ENCODE measurements around the gene ZNF329.

DNA sequence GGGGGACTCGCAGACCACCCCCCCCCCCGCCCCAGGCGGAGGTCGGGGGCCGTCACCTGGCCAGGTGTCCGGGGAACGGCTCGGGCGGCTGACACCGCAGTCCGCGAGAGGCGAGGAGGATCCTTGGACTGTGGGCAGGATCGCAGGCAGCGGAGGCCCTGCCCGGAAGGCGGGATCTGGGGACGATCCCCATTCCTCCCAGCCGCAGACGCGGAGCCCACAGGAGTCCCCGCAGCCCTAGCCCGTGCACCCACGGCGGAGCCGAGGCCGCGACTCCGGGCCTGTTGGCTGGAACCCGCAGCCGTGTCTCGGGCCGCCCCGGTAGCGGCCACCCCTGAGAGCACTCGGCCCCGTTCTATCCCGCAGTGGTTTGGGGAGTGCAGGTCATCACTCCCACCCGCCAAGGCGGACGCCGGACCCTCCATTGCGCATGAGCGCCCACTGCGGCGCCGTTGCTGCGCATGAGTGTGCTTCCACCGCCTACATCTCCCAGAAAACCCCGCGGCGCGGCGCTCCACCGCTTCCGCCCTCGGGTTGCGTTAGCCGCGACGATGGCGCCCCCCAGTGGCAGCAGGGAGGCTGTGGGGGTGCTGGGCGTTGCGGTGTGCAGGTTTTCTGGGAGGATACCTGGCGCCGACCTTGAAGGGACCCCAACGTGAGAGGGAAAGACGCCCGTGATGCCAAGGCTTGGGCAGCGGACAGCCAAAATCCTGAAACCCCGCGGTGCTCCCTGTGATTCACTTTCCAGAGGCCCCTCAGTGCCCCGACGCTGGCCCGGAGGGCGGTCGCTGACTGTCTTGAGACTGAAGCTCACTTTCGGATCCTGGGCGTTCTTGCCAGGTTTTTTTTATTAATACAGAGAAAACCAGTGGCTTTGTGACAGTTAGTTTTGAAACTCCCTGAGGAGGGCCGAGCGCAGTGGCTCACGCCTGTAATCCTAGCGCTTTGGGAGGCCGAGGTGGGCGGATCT lies 4.4 kb upstream of the ZNF329 start:
- TF ChIP-seq, protein P1, sequence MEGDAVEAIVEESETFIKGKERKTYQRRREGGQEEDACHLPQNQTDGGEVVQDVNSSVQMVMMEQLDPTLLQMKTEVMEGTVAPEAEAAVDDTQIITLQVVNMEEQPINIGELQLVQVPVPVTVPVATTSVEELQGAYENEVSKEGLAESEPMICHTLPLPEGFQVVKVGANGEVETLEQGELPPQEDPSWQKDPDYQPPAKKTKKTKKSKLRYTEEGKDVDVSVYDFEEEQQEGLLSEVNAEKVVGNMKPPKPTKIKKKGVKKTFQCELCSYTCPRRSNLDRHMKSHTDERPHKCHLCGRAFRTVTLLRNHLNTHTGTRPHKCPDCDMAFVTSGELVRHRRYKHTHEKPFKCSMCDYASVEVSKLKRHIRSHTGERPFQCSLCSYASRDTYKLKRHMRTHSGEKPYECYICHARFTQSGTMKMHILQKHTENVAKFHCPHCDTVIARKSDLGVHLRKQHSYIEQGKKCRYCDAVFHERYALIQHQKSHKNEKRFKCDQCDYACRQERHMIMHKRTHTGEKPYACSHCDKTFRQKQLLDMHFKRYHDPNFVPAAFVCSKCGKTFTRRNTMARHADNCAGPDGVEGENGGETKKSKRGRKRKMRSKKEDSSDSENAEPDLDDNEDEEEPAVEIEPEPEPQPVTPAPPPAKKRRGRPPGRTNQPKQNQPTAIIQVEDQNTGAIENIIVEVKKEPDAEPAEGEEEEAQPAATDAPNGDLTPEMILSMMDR (IDR thresholded peaks at IDR 0.05): peak; percentile 94 to 99 (median 99)
- TF ChIP-seq POLR2A (IDR thresholded peaks at IDR 0.05): no peak
